ENCODE measurements around the gene SLC26A6. TPM values are rescaled to one million over a fixed set of nuclear protein-coding genes. Genes with fewer than 3 reads are reported as not detected.

SLC26A6 gene
- total and polyA plus RNA-seq, 8 donors, result 14.8 to 279 (median 54.0) TPM

GRCh38 chr3:48681974-48682610 lies 46.8 kb upstream of the SLC26A6 start:
- no peaks in the 10 kb centered on the region for H3K9me3 ChIP-seq
- no peaks in the 10 kb centered on the region for H3K27me3 ChIP-seq
- H3K36me3 ChIP-seq, result peaks cover 34 to 59% (median 55%) of the 10 kb centered on the region in 4 donors
- H3K4me1 ChIP-seq, result peaks cover 26 to 37% (median 36%) of the 10 kb centered on the region in 4 donors
- no peak overlapping the region for H3K4me3 ChIP-seq
- no peak for DNase-seq
- TF ChIP-seq POLR2A (IDR thresholded peaks at IDR 0.05) (no peak), POLR2AphosphoS5 (IDR thresholded peaks at IDR 0.05) (no peak), EP300 (IDR thresholded peaks at IDR 0.05) (no peak)
- TF ChIP-seq, protein P1, sequence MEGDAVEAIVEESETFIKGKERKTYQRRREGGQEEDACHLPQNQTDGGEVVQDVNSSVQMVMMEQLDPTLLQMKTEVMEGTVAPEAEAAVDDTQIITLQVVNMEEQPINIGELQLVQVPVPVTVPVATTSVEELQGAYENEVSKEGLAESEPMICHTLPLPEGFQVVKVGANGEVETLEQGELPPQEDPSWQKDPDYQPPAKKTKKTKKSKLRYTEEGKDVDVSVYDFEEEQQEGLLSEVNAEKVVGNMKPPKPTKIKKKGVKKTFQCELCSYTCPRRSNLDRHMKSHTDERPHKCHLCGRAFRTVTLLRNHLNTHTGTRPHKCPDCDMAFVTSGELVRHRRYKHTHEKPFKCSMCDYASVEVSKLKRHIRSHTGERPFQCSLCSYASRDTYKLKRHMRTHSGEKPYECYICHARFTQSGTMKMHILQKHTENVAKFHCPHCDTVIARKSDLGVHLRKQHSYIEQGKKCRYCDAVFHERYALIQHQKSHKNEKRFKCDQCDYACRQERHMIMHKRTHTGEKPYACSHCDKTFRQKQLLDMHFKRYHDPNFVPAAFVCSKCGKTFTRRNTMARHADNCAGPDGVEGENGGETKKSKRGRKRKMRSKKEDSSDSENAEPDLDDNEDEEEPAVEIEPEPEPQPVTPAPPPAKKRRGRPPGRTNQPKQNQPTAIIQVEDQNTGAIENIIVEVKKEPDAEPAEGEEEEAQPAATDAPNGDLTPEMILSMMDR (IDR thresholded peaks at IDR 0.05), result no peak
- H3K27ac ChIP-seq, result no peak overlapping the region
- 92 to 99% (median 96%) methylated on average over 15 to 17 of the region's 17 CpGs for WGBS, 5 donors
- intact Hi-C loops (cut with DNase I; ENCODE audit: low total_unique reads), result no loop called here

DNA sequence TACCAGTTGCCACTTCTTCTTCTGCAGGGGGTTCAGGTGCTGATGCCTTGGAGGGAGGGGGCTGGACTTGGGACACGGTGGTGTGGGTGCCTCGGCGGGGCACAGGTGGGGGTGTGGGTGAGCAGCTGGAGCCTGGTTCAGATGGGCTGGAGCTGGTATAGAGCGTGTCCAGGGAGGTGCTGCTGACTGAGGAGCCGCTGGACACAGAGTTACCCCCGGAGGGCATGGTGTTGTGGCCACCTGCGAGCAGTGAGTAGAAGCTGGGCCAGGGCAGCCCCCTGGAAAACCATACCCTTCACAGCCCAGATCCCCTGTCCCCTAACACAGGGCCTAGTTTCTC lies 46.2 kb upstream of the SLC26A6 start:
- intact Hi-C loops (cut with DNase I; ENCODE audit: low total_unique reads), result no loop called here
- Histone ChIP-seq H3K27ac (no peak overlapping the region), H3K4me1 (peaks cover 24 to 34% (median 32%) of the 10 kb centered on the region in 4 donors), H3K27me3 (no peaks in the 10 kb centered on the region), H3K9me3 (no peaks in the 10 kb centered on the region), H3K36me3 (peaks cover 35 to 65% (median 61%) of the 10 kb centered on the region in 4 donors), H3K4me3 (no peak overlapping the region)
- WGBS, 5 donors, result 91 to 96% (median 95%) methylated on average over 7 of the region's 7 CpGs
- TF ChIP-seq POLR2AphosphoS5 (IDR thresholded peaks at IDR 0.05), result no peak
- TF ChIP-seq, protein P1 (IDR thresholded peaks at IDR 0.05), result no peak
- no peak for DNase-seq

DNA sequence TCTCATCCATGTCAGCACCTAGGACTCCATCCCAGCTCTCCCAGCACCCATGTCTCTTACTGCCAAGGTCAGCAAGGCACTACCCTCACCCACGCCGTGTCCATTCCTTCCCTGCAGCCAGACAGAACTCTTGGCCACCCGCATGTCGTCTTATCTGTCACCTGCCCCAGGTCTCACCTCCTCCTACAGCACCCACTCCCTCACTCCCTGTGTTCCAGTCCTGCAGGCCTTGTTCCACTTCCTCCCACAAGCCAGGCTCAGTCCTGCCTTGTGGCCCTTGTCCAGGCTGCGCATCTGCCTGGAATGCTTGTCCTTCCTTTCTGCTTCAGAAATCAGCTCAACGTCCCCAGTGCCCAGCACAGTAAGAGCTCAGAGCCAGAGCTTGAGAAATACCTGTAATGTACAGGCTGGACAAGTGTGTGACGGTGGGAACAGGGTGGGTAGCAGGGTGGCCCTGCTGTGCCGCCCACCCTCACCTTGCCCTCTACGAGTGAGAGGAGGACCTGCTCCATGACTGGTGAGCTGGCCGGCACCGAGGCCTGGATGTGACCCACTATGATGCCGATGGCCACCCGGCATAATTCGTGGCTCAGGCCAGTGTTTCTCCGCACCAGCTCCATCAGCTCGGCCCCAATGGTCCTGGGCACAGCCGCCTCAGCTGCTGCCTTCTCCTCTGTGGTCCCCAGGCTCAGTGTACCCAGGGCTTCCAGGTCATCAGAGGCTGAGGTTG lies 45.7 kb upstream of the SLC26A6 start:
- Histone ChIP-seq H3K27ac (no peak overlapping the region), H3K4me3 (no peak overlapping the region)

More for the DNA sequence above, 45.7 kb upstream of the SLC26A6 start:
- intact Hi-C loops (cut with DNase I; ENCODE audit: low total_unique reads), result no loop called here
- no peak for TF ChIP-seq EP300 (IDR thresholded peaks at IDR 0.05)
- TF ChIP-seq, protein P1 (IDR thresholded peaks at IDR 0.05), result no peak
- no peak for TF ChIP-seq POLR2A (IDR thresholded peaks at IDR 0.05)
- TF ChIP-seq POLR2AphosphoS5 (IDR thresholded peaks at IDR 0.05), result no peak
- DNase-seq, result no peak
- WGBS, 5 donors, result 94 to 96% (median 95%) methylated on average over 11 to 17 of the region's 17 CpGs
- H3K36me3 ChIP-seq, result peaks cover 38 to 70% (median 67%) of the 10 kb centered on the region in 4 donors
- no peaks in the 10 kb centered on the region for H3K27me3 ChIP-seq
- peaks cover 19 to 29% (median 27%) of the 10 kb centered on the region in 4 donors for H3K4me1 ChIP-seq
- H3K9me3 ChIP-seq, result no peaks in the 10 kb centered on the region
